ENCODE results near the gene IGDCC3. TPM values are rescaled to one million over a fixed set of nuclear protein-coding genes. Genes with fewer than 3 reads are reported as not detected.
"Not testable (repeated sequence)": the region's sequence is repeated elsewhere in the genome, so short reads cannot be mapped to it uniquely, and the experiment has no call there.

The IGDCC3 gene
- total RNA-seq, 1 donor from 2014 or later = 0.69 TPM

DNA sequence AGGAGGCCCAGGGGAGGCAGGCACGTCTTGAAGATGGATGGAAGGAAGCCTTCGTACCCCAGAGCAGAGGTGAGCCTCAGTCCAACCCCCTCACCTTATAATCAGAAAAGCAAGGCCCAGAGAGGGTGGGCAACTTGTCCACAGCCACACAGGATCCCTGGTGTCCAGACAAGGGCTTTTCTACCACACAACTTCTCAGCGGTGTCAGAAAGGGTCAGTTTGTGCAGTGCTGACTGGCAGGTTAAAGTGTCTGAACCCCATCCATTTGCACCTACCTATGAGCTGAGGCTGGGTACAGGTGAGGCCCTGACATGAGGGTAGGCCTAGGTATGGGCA is 8.6 kb downstream of the IGDCC3 start:
- no peak for DNase-seq

GRCh38 chr15:65368302-65369211 is 9.2 kb downstream of the IGDCC3 start:
- DNase-seq = no peak

- no peak for DNase-seq
Observed at GRCh38 chr15:65366122-65366892, 11.5 kb downstream of the IGDCC3 start.

DNA sequence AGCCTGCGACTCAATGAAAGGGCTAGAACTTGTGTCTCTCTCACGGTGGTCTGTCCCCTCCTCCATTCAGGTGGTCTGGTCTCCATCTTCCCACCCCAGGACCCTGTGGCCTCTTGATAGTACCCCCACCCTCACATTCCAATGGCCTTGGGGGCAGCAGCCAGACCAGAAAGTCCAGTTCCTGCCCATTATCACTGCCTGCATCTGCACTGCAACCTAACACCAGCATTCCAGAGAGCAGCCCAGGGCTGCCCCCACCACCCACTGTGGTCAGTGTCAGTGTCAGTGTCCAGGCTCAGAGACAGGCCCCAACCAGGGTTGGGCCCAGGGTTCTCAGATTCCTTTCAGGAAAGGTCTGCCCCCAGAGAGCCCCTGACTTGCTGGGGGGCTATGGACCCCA is 12.6 kb downstream of the IGDCC3 start:
- no peak for DNase-seq

DNA sequence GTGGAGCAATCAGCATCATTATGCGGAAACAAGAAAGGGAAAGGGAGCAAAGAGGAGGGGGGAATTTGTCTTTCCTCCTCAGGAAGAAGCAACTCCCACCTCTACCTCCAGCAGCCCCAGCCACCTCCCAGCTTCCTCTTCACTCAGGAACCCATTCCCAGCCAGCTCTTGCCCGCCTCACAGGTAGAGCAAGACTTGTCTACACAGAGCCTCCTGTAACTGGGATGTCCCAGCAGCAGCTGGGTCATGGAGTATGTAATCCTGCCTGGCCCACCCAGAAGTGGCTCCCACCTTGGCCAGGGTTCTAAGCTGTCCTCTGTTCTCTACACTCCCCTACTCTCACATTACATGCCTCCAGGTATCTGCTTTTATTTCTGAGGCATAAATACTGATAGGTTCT is 14.0 kb downstream of the IGDCC3 start:
- no peak for DNase-seq

DNA sequence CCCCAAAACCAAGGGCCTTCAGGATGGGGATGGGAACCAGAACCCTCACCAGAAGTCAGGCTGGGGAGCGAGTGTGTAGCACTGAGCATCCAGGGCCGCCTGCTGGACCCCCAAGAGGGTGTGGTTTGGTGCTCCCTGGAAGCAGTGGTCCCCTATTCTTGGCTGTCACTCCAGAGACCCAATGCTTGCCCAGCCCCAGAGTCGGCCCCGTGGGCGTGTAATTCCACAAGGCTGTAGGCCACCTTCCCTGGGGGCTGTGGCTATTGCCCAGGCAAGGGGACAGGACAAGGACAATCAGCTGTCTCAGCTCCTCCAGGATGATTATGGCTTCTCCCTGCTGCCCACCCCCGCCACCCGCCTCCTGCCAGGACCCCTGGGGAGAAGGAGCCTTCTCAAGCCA is 14.5 kb downstream of the IGDCC3 start:
- no peak for DNase-seq

- no peak for DNase-seq
Observed at GRCh38 chr15:65362491-65362890, 15.3 kb downstream of the IGDCC3 start.

- no peak for DNase-seq
Observed at GRCh38 chr15:65361708-65362459, 15.9 kb downstream of the IGDCC3 start.

DNA sequence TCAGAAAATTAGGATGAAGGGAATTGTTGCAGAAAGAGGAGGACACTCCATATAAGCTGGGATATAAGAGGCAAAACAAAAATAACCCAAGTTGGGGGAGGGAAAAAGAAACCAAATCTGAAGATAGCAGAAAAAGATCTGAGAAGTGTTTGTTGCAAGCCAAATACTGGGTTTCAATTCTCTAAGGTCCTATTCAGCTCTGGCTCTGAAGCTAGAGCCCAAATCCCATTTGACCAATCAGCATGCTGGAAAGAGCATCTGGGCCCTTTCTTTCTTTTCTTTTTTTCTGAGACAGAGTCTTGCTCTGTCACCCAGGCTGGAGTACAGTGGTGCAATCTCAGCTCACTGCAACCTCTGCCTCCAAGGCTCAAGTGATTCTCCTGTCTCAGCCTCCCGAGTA is 17.3 kb downstream of the IGDCC3 start:
- peak; percentile 9 for DNase-seq

- no peak for DNase-seq
Observed at GRCh38 chr15:65355988-65356353, 21.8 kb downstream of the IGDCC3 start.

- DNase-seq = no peak
Observed at GRCh38 chr15:65355173-65355987, 22.4 kb downstream of the IGDCC3 start.

GRCh38 chr15:65354835-65355172 is 23.0 kb downstream of the IGDCC3 start:
- no peak for DNase-seq

DNA sequence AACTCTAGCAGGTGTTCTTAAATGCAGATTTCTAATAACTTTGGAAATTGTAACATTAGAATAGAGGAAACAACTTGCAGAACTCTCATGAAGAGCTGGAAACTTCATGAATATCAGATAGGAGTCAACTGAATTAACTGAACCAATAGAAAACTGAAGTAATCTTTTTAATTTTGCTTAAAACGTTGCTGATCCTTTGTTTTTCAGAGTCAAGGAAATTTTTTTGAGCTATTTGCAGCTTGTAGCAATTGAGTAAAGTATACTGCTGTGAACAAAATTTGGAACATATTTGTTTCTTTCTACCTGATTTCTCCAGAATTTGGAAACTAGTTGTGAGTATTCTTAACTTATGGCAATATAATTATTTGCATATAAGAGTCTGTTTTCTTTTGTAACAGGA is 25.8 kb downstream of the IGDCC3 start:
- not testable (repeated sequence) for DNase-seq

DNA sequence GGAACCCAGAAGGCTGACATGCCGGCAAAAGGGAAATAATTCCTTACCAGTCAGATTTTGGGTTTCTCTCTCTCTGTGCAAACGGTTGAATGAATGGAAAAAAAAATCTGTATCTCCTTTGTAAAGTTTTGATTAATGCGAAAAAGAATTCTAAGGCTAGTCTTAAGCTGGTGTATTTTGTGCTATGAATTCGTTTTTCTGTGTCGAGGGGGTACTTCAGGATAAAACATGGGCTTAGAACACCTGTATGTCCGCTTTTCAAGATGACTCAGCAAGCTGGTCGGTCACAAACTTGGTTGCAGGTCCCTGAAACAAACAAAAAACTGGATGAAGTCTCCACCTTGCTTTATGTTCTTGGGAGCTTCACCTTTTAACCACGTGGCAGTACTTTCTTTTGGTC is 28.5 kb downstream of the IGDCC3 start:
- no peak for DNase-seq

DNA sequence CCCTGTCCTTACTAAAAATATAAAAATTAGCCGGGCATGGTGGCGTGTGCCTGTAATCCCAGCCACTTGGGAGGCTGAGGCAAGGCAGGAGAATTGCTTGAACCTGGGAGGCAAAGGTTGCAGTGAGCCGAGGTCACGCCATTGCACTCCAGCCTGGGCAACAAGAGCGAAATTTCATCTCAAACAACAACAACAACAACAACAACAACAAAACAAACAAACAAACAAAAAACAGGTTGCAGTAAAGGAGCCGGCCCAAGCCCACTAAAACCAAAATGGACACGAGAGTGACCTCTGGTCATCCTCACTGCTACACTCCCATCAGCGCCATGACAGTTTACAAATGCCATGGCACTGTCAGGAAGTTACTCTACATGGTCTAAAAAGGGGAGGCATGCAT is 30.0 kb downstream of the IGDCC3 start:
- DNase-seq = not testable (repeated sequence)

GRCh38 chr15:65346856-65347598 is 30.8 kb downstream of the IGDCC3 start:
- no peak for DNase-seq

GRCh38 chr15:65344914-65345275 is 32.9 kb downstream of the IGDCC3 start:
- no peak for DNase-seq

DNA sequence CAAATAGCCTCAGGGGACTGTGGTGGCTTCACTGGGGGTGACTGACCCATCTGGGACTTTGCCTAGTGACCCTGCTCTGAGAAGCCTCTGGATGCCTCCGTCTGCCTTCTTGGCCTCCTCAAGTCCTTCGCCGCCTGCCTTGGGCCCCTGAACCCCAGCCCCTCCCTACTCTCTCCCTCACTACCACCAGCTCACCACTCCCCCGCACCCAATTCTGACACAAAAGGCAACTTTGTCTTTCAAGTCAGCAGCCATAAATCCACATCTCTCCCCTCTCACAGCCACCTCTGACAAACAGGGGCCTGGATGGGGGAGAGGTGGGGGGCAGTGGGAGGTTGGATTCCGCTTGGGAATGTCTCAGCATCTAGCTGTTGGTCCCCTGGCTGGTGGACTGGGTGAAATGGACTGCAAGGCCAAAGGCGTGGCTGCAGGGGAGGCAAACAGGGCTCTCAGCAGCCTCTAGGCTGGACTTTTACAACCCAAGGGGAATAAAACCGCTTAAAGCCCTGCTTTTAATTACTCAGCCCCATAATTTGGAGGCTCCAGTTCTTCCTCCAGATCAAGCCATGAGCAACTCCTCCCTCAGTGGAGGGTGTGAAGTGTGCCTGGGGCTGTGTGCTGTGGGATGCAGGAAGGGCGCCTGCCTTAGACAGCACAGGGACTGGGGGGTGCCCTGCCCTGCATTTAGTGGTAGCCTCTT is 33.4 kb downstream of the IGDCC3 start:
- DNase-seq = no peak

DNA sequence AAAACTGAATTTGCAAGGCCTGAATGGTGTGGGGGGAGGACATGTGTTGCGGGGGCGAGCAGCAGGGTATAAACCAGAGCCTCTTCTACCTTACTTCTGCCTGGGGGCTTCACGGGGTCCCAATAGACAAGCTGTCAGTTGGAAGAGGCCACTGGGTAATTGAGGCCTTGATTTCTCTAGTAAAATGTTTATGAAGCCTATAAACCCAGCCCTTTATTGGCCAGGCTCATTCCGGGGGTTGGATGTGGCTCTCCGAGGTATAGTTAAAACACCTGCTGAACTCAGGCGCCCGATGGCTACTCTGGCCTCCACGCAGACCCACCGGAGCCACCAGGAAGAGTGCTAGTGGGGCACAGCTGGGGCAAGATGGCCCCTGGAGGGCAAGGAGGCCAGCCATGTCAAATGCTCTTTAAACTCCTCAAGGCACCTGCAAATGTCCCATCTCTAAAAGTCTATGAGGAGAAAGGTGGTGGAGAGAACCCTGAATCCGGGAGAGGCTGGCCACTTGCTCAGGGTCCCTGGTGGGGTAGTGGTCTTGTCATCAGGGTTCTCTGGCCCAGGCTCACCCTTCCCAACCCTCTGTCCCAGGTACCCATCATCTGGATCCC is 34.3 kb downstream of the IGDCC3 start:
- DNase-seq = no peak

GRCh38 chr15:65342493-65342892 is 35.3 kb downstream of the IGDCC3 start:
- DNase-seq = no peak
